HG03432 (cell line): Measurements from ENCODE around the gene VPS4A.
"Not testable (repeated sequence)": the region's sequence is repeated elsewhere in the genome, so short reads cannot be mapped to it uniquely, and the experiment has no call there.

Source experiments
- ATAC-seq: cut with Tn5 transposase; IDR thresholded peaks from one replicate; pipeline ENCODE4 v1.9.1; 2021; ENCODE audit warnings: mild to moderate bottlenecking, moderate library complexity; ENCODE audit not compliant: unreplicated experiment

The VPS4A gene

GRCh38 chr16:69310653-69311532 lies at the start of gene VPS4A:
Gene VPS4A (plus strand): TSS chr16:69311350. CDS start chr16:69311512, 162 bp downstream.
- peak; percentile 94 for ATAC-seq

- no peak for ATAC-seq
Measured at GRCh38 chr16:69266334-69267063, 44.7 kb upstream of the VPS4A start.

DNA sequence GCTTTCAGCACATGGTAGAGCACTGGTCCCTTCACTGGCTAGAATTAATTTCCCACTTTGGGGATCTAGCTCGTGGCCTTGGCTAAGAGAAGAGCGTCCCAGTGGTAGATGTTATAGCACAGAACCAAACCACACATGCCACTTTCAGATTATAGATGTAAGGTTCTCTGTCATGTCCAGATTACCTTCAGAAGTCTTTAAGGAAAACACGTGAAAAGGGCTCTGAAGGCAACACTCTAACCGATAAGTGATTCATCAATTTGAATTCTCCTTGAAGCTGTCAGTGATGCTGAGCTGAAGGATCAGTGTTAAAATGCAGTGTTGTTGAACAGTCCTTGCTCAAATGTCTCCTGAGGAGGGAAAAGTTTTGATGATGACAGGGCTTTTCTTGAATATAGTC lies 43.5 kb upstream of the VPS4A start:
- ATAC-seq, result no peak

GRCh38 chr16:69270395-69270794 lies 40.8 kb upstream of the VPS4A start:
- no peak for ATAC-seq

DNA sequence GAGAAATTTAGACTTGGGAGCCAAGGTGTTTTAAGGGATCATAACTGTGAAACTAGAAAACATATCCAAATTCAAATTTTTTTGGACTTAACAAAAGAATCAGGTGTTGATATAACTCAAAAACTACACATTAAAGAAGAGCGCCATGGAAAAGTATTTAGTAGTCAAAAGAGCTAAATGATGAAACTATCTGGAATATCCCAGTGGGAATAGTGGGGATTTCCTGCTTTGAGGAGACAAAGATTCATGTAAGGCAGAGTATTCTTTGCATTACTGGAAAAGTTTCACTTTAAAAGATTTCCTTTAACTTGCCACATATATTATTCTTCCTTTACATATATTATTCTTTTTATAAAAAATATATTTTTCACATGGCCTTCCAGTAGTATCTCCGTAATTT lies 40.3 kb upstream of the VPS4A start:
- ATAC-seq, result no peak

GRCh38 chr16:69273009-69273408 lies 38.1 kb upstream of the VPS4A start:
- no peak for ATAC-seq

GRCh38 chr16:69274699-69275235 lies 36.4 kb upstream of the VPS4A start:
- no peak for ATAC-seq

DNA sequence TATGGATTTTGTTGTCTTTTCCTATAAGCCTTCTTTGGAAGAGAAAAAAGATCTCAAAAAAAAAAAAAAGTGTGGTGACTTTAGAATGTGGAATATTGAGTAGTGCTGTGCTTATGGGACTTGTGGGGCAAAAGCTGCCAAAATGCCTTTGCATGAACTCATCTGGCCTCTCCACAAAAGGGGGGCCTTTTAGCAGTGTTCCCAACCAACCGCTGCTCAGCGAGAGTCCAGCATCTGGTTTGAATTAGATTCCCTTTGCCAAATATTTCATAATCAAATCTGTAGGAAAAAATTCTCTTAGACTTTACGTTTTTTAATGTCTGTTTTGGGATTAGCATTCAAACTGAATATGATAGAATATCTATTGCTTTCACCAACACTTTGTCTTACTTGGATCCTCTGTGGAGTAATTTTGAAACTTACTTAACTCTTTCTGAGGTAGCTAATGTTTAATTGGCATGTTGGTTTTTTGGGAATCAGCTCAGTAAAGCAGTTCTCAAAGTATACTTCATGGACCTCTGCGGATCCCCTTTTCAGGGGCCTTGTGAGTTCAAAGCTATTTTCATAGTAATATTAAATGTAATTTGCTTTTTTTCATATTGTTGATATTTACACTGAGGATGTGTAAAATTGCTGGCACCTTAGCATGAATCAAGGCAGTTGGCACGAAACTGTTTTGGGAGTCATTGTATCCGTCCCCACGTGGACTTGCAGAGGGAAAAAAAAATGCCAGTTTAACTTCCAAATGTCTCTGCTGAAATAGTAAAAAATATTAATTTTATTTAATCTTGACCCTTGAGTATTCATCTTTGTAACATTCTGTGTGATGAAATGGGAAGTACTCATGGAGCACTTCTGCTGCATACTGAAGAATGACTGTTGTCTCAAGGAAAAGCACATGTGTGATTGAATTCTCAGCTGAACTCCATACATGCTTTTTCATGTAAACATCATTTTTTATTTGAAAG lies 34.7 kb upstream of the VPS4A start:
- no peak for ATAC-seq

DNA sequence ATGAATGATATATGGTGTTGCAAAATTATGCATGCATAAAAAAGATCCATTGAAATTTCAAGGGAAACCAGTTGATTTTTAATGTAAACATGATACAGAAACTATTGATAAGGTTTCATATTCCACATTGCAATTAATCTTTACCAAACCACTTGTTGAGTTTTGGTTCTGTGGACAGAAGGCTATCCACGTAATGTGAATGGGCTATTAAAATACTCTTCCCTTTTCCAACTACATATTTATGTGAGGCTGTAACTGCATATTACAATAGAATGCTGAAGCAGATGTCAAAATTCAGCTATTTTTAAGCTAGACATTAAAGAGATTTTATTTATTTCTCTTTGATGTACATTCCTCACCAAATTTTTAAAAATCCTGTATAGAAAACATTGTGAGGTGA lies 33.7 kb upstream of the VPS4A start:
- ATAC-seq, result no peak

- no peak for ATAC-seq
Measured at GRCh38 chr16:69283851-69284250, 27.3 kb upstream of the VPS4A start.

DNA sequence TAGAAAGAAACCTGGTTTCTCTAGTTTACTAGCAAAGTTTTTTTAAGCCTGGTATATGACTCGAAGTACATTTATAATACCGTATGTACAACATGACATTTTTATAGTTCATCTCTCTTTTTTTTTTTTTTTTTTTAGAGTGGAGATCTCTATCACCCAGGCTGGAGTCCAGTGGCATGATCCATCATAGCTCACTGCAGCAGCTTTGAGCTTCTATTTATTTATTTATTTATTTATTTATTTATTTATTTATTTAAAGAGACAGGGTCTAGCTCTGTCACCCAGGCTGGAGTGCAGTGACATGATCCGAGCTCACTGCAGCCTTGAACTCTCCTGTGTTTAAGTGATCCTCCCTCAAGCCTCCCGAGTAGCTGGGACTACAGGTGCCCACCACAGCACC lies 25.9 kb upstream of the VPS4A start:
- ATAC-seq, result no peak

DNA sequence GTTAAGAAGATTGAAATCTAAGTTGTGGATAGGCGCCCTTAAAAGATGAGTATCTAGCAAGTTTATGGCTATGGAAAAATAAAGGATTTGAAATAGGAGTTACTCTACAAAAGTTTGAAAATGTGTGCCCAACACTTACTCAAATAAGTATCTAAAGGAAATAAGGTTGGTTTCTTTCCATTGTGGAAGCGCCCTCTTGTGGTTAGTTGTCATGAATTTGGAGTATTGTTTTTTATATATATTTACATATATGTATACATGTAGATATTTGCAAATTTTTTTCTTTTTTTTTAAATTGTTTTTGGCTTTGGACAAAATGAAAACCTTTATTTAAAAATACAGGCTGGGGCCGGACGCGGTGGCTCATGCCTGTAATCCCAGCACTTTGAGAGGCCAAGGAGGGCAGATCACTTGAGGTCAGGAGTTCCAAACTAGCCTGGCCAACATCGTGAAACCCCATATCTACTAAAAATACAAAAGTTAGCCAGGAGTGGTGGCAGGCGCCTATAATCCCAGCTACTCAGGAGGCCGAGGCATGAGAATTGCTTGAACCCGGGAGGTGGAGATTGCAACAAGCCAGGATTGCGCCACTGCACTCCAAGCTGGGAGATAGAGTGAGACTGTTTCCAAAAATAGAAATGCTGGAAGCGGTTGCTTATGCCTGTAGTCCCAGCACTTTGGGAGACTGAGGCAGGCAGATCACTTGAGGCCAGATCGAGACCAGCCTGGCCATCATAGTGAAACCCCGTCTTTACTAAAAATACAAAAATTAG lies 24.0 kb upstream of the VPS4A start:
- no peak for ATAC-seq

DNA sequence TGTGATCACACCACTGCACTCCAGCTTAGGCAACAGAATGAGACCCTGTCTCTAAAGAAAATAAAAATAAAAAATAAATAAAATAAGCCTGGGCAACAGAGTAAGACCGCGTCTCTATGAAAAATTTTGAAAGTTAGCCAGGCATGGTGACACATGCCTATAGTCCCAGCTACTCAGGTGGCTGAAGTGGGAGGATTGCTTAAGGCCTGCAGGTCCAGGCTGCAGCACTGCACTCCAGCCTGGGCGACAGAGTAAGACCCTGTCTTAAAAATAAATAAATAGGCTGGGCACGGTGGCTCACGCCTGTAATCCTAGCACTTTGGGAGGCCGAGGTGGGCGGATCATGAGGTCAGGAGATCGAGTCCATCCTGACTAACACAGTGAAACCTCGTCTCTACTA lies 19.5 kb upstream of the VPS4A start:
- not testable (repeated sequence) for ATAC-seq

DNA sequence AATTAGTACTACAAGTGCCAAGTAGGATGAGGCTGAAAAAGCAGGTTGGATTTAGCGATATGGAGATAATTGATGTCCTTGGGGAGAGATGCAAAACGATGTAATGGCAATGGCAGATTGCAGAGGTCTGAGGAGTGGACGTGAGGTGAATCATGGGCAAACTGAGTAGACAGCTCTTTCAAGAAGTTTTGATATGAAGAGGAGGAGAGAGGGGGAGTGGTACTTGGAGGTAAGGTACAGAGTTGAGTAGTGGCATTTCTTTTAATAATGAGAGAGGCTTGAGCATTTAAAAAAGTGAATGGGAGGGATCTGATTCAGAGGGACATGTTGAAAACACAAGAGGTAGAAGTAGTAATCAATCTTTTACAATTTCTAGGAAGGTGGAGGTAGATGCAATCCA lies 17.7 kb upstream of the VPS4A start:
- ATAC-seq, result no peak

DNA sequence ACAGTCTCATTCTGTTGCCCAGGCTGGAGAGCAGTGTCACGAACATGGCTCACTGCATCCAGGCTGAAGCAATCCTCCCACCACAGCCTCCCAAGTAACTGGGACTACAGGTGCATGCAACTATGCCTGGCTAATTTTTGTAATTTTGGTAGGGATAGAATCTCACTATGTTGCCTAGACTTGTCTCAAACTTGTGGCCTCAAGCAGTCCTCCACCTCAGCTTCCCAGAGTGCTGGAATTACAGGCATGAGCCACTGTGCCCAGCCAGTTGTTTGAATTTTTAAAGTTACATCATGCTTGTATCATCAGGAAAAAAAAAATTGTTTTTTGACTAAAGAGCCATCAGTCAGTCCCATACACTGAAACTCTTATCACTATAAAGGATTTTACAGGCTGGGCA lies 17.1 kb upstream of the VPS4A start:
- ATAC-seq, result no peak

GRCh38 chr16:69296771-69297170 lies 14.4 kb upstream of the VPS4A start:
- not testable (repeated sequence) for ATAC-seq

DNA sequence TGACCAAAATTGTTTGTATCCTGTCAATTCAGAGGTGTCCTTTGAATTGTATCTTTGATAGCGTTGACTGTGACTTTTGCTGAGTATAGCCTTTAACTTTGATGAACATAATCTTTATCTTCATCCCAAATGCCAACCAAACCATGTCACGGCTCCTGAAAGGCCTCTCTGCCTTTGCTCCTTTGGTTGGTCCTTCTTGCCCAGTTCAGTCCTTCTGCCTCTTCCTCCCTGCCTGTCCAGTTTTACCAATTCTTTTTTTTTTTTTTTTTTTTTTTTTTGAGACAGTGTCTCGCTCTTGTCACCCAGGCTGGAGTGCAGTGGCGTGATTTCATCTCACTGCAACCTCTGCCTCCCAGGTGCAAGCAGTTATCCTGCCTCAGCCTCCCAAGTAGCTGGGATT lies 12.9 kb upstream of the VPS4A start:
- ATAC-seq, result no peak

GRCh38 chr16:69301187-69301586 lies 10.0 kb upstream of the VPS4A start:
- no peak for ATAC-seq

GRCh38 chr16:69301861-69302260 lies 9.3 kb upstream of the VPS4A start:
- no peak for ATAC-seq

DNA sequence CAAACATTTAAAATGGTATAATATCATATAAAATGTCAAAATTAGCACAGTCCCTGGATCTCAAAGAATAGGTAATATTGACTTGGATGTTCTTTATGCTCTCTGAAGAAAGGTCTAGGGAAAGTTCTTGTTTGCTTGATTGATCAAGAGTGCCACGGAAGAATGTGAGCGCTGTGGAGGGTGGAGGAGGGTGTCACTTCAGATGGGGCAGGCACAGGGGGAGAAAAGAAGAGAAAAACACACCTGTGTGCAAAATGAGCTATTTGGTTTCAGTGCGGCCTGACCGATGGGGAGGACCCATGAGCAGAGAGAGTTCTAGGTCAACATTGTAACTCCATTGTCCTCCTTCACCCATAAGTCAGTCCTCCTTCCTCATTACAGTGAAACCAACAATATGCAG lies 8.8 kb upstream of the VPS4A start:
- ATAC-seq, result no peak
